GM10266 (cell line): ENCODE measurements around the gene CNTNAP2.

Experiments used
- DNase-seq: peaks from one replicate; pipeline ENCODE4 v3.0.0; 2012; ENCODE audit errors: extremely low spot score
- TF ChIP-seq, protein P1 (sequence below): IDR thresholded peaks from 2 replicates; pipeline ENCODE4 v1.5.1; 2012; ENCODE audit warnings: mild to moderate bottlenecking, low read depth; ENCODE audit not compliant: control insufficient read depth, insufficient read depth; ENCODE audit errors: missing control alignments

CNTNAP2 gene

GRCh38 chr7:148400101-148400500 is 2283.5 kb downstream of the CNTNAP2 start:
- TF ChIP-seq, protein P1, sequence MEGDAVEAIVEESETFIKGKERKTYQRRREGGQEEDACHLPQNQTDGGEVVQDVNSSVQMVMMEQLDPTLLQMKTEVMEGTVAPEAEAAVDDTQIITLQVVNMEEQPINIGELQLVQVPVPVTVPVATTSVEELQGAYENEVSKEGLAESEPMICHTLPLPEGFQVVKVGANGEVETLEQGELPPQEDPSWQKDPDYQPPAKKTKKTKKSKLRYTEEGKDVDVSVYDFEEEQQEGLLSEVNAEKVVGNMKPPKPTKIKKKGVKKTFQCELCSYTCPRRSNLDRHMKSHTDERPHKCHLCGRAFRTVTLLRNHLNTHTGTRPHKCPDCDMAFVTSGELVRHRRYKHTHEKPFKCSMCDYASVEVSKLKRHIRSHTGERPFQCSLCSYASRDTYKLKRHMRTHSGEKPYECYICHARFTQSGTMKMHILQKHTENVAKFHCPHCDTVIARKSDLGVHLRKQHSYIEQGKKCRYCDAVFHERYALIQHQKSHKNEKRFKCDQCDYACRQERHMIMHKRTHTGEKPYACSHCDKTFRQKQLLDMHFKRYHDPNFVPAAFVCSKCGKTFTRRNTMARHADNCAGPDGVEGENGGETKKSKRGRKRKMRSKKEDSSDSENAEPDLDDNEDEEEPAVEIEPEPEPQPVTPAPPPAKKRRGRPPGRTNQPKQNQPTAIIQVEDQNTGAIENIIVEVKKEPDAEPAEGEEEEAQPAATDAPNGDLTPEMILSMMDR = no peak
- no peak for DNase-seq

GRCh38 chr7:148402159-148402558 is 2285.6 kb downstream of the CNTNAP2 start:
- TF ChIP-seq, protein P1 = no peak
- no peak for DNase-seq

GRCh38 chr7:148403466-148403993 is 2286.9 kb downstream of the CNTNAP2 start:
- no peak for DNase-seq
- TF ChIP-seq, protein P1 = no peak

DNA sequence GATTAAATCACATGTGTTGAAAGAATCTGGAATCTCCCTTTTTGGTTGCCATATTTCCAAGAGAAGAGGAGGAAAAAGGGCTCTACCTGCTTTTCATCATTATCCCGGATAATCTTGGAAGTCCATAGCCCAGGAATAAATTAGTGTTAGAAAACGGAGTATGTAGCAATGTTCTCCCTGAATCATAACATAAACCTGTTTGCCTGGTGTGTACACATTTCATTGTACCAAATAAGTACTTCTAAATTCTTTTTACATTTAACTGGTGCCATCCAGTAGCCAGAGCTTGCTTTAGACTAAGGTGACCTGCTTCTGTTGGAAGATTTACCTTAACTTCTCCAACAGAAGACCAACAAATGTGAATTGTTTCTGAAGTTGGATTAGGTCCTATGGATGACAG is 2291.7 kb downstream of the CNTNAP2 start:
- DNase-seq = no peak
- TF ChIP-seq, protein P1 = no peak

- no peak for DNase-seq
- TF ChIP-seq, protein P1 = no peak
Observed at GRCh38 chr7:148410905-148411304, 2294.3 kb downstream of the CNTNAP2 start.

GRCh38 chr7:148412691-148413090 is 2296.1 kb downstream of the CNTNAP2 start:
- no peak for DNase-seq
- TF ChIP-seq, protein P1 = no peak

- DNase-seq = no peak
- TF ChIP-seq, protein P1 = no peak
Observed at GRCh38 chr7:148419856-148420832, 2303.5 kb downstream of the CNTNAP2 start.
